ENCODE measurements around the gene TIMM13.
"Not testable (repeated sequence)": the region's sequence is repeated elsewhere in the genome, so short reads cannot be mapped to it uniquely, and the experiment has no call there.

Gene TIMM13

GRCh38 chr19:2413629-2414028 is 13.8 kb downstream of the TIMM13 start:
- no peak overlapping the region for H3K27ac ChIP-seq (ENCODE audit: low read depth in 2 of 2, low read length in 2 of 2)

GRCh38 chr19:2413159-2413558 is 14.2 kb downstream of the TIMM13 start:
- Histone ChIP-seq H3K4me1 (ENCODE audit: control insufficient read depth in 2 of 2, insufficient read depth in 2 of 2, low read length in 2 of 2) (no peaks in the 10 kb centered on the region), H3K9me3 (ENCODE audit: control insufficient read depth in 2 of 2, low read length in 2 of 2) (peaks cover 0 to 3% of the 10 kb centered on the region in 2 donors), H3K36me3 (ENCODE audit: control insufficient read depth in 2 of 2, insufficient read depth in 2 of 2, low read length in 2 of 2) (peaks cover 0 to 4% of the 10 kb centered on the region in 2 donors), H3K9ac (ENCODE audit: low read depth in 1 of 2, low read length in 2 of 2) (no peak overlapping the region), H3K4me3 (ENCODE audit: low read length in 2 of 2) (no peak overlapping the region), H3K27me3 (ENCODE audit: control insufficient read depth in 2 of 2, insufficient read depth in 2 of 2, low read length in 2 of 2) (peaks cover 0 to 3% of the 10 kb centered on the region in 2 donors), H3K27ac (ENCODE audit: low read depth in 2 of 2, low read length in 2 of 2) (no peak overlapping the region)

More at GRCh38 chr19:2413629-2414028, 13.8 kb downstream of the TIMM13 start:
- Histone ChIP-seq H3K4me1 (ENCODE audit: control insufficient read depth in 2 of 2, insufficient read depth in 2 of 2, low read length in 2 of 2) (no peaks in the 10 kb centered on the region), H3K36me3 (ENCODE audit: control insufficient read depth in 2 of 2, insufficient read depth in 2 of 2, low read length in 2 of 2) (peaks cover 0 to 4% of the 10 kb centered on the region in 2 donors), H3K4me3 (ENCODE audit: low read length in 2 of 2) (no peak overlapping the region), H3K9me3 (ENCODE audit: control insufficient read depth in 2 of 2, low read length in 2 of 2) (peaks cover 0 to 3% of the 10 kb centered on the region in 2 donors), H3K9ac (ENCODE audit: low read depth in 1 of 2, low read length in 2 of 2) (no peak overlapping the region), H3K27me3 (ENCODE audit: control insufficient read depth in 2 of 2, insufficient read depth in 2 of 2, low read length in 2 of 2) (peaks cover 0 to 3% of the 10 kb centered on the region in 2 donors)

GRCh38 chr19:2412449-2412848 is 14.9 kb downstream of the TIMM13 start:
- Histone ChIP-seq H3K9ac (ENCODE audit: low read depth in 1 of 2, low read length in 2 of 2) (no peak overlapping the region), H3K27ac (ENCODE audit: low read depth in 2 of 2, low read length in 2 of 2) (no peak overlapping the region), H3K4me1 (ENCODE audit: control insufficient read depth in 2 of 2, insufficient read depth in 2 of 2, low read length in 2 of 2) (no peaks in the 10 kb centered on the region), H3K36me3 (ENCODE audit: control insufficient read depth in 2 of 2, insufficient read depth in 2 of 2, low read length in 2 of 2) (peaks cover 0 to 2% of the 10 kb centered on the region in 2 donors), H3K9me3 (ENCODE audit: control insufficient read depth in 2 of 2, low read length in 2 of 2) (peaks cover 0 to 3% of the 10 kb centered on the region in 2 donors), H3K27me3 (ENCODE audit: control insufficient read depth in 2 of 2, insufficient read depth in 2 of 2, low read length in 2 of 2) (peaks cover 0 to 3% of the 10 kb centered on the region in 2 donors), H3K4me3 (ENCODE audit: low read length in 2 of 2) (no peak overlapping the region)

GRCh38 chr19:2411709-2412108 is 15.7 kb downstream of the TIMM13 start:
- peaks cover 0 to 1% of the 10 kb centered on the region in 2 donors for H3K36me3 ChIP-seq (ENCODE audit: control insufficient read depth in 2 of 2, insufficient read depth in 2 of 2, low read length in 2 of 2)
- H3K9me3 ChIP-seq (ENCODE audit: control insufficient read depth in 2 of 2, low read length in 2 of 2) = peaks cover 0 to 3% of the 10 kb centered on the region in 2 donors
- H3K27ac ChIP-seq (ENCODE audit: low read depth in 2 of 2, low read length in 2 of 2) = no peak overlapping the region
- H3K27me3 ChIP-seq (ENCODE audit: control insufficient read depth in 2 of 2, insufficient read depth in 2 of 2, low read length in 2 of 2) = peaks cover 0 to 3% of the 10 kb centered on the region in 2 donors
- no peaks in the 10 kb centered on the region for H3K4me1 ChIP-seq (ENCODE audit: control insufficient read depth in 2 of 2, insufficient read depth in 2 of 2, low read length in 2 of 2)
- no peak overlapping the region for H3K9ac ChIP-seq (ENCODE audit: low read depth in 1 of 2, low read length in 2 of 2)
- no peak overlapping the region for H3K4me3 ChIP-seq (ENCODE audit: low read length in 2 of 2)

GRCh38 chr19:2410023-2410422 is 17.4 kb downstream of the TIMM13 start:
- no peak overlapping the region for H3K4me3 ChIP-seq (ENCODE audit: low read length in 2 of 2)
- no peak overlapping the region for H3K27ac ChIP-seq (ENCODE audit: low read depth in 2 of 2, low read length in 2 of 2)
- H3K4me1 ChIP-seq (ENCODE audit: control insufficient read depth in 2 of 2, insufficient read depth in 2 of 2, low read length in 2 of 2) = no peaks in the 10 kb centered on the region
- peaks cover 0 to 3% of the 10 kb centered on the region in 2 donors for H3K27me3 ChIP-seq (ENCODE audit: control insufficient read depth in 2 of 2, insufficient read depth in 2 of 2, low read length in 2 of 2)
- no peaks in the 10 kb centered on the region for H3K36me3 ChIP-seq (ENCODE audit: control insufficient read depth in 2 of 2, insufficient read depth in 2 of 2, low read length in 2 of 2)
- peaks cover 0 to 3% of the 10 kb centered on the region in 2 donors for H3K9me3 ChIP-seq (ENCODE audit: control insufficient read depth in 2 of 2, low read length in 2 of 2)
- no peak overlapping the region for H3K9ac ChIP-seq (ENCODE audit: low read depth in 1 of 2, low read length in 2 of 2)

- Histone ChIP-seq H3K36me3 (ENCODE audit: control insufficient read depth in 2 of 2, insufficient read depth in 2 of 2, low read length in 2 of 2) (no peaks in the 10 kb centered on the region), H3K27ac (ENCODE audit: low read depth in 2 of 2, low read length in 2 of 2) (no peak overlapping the region), H3K4me1 (ENCODE audit: control insufficient read depth in 2 of 2, insufficient read depth in 2 of 2, low read length in 2 of 2) (no peaks in the 10 kb centered on the region), H3K9me3 (ENCODE audit: control insufficient read depth in 2 of 2, low read length in 2 of 2) (peaks cover 0 to 3% of the 10 kb centered on the region in 2 donors), H3K9ac (ENCODE audit: low read depth in 1 of 2, low read length in 2 of 2) (no peak overlapping the region), H3K4me3 (ENCODE audit: low read length in 2 of 2) (no peak overlapping the region), H3K27me3 (ENCODE audit: control insufficient read depth in 2 of 2, insufficient read depth in 2 of 2, low read length in 2 of 2) (peaks cover 0 to 3% of the 10 kb centered on the region in 2 donors)
Observed at GRCh38 chr19:2409352-2409912, 18.0 kb downstream of the TIMM13 start.

- H3K36me3 ChIP-seq (ENCODE audit: control insufficient read depth in 2 of 2, insufficient read depth in 2 of 2, low read length in 2 of 2) = no peaks in the 10 kb centered on the region
- peaks cover 0 to 3% of the 10 kb centered on the region in 2 donors for H3K27me3 ChIP-seq (ENCODE audit: control insufficient read depth in 2 of 2, insufficient read depth in 2 of 2, low read length in 2 of 2)
- no peak overlapping the region for H3K9ac ChIP-seq (ENCODE audit: low read depth in 1 of 2, low read length in 2 of 2)
- peaks cover 0 to 3% of the 10 kb centered on the region in 2 donors for H3K9me3 ChIP-seq (ENCODE audit: control insufficient read depth in 2 of 2, low read length in 2 of 2)
- H3K4me3 ChIP-seq (ENCODE audit: low read length in 2 of 2) = no peak overlapping the region
- no peak overlapping the region for H3K27ac ChIP-seq (ENCODE audit: low read depth in 2 of 2, low read length in 2 of 2)
- H3K4me1 ChIP-seq (ENCODE audit: control insufficient read depth in 2 of 2, insufficient read depth in 2 of 2, low read length in 2 of 2) = peaks cover under 1 to 1% of the 10 kb centered on the region in 2 donors
Observed at GRCh38 chr19:2408247-2408646, 19.1 kb downstream of the TIMM13 start.

GRCh38 chr19:2399582-2399981 is 27.8 kb downstream of the TIMM13 start:
- Histone ChIP-seq H3K4me1 (ENCODE audit: control insufficient read depth in 2 of 2, insufficient read depth in 2 of 2, low read length in 2 of 2) (peaks cover 10 to 14% of the 10 kb centered on the region in 2 donors), H3K27me3 (ENCODE audit: control insufficient read depth in 2 of 2, insufficient read depth in 2 of 2, low read length in 2 of 2) (no peaks in the 10 kb centered on the region), H3K9ac (ENCODE audit: low read depth in 1 of 2, low read length in 2 of 2) (no peak overlapping the region), H3K9me3 (ENCODE audit: control insufficient read depth in 2 of 2, low read length in 2 of 2) (no peaks in the 10 kb centered on the region), H3K27ac (ENCODE audit: low read depth in 2 of 2, low read length in 2 of 2) (no peak overlapping the region), H3K4me3 (ENCODE audit: low read length in 2 of 2) (no peak overlapping the region), H3K36me3 (ENCODE audit: control insufficient read depth in 2 of 2, insufficient read depth in 2 of 2, low read length in 2 of 2) (no peaks in the 10 kb centered on the region)

- H3K36me3 ChIP-seq (ENCODE audit: control insufficient read depth in 2 of 2, insufficient read depth in 2 of 2, low read length in 2 of 2) = no peaks in the 10 kb centered on the region
- no peak overlapping the region for H3K27ac ChIP-seq (ENCODE audit: low read depth in 2 of 2, low read length in 2 of 2)
- no peaks in the 10 kb centered on the region for H3K27me3 ChIP-seq (ENCODE audit: control insufficient read depth in 2 of 2, insufficient read depth in 2 of 2, low read length in 2 of 2)
- peaks cover 17 to 22% of the 10 kb centered on the region in 2 donors for H3K4me1 ChIP-seq (ENCODE audit: control insufficient read depth in 2 of 2, insufficient read depth in 2 of 2, low read length in 2 of 2)
- H3K9ac ChIP-seq (ENCODE audit: low read depth in 1 of 2, low read length in 2 of 2) = no peak overlapping the region
- H3K9me3 ChIP-seq (ENCODE audit: control insufficient read depth in 2 of 2, low read length in 2 of 2) = no peaks in the 10 kb centered on the region
- no peak overlapping the region for H3K4me3 ChIP-seq (ENCODE audit: low read length in 2 of 2)
Observed at GRCh38 chr19:2398735-2399305, 28.6 kb downstream of the TIMM13 start.

- not testable (repeated sequence) for H3K9ac ChIP-seq (ENCODE audit: low read depth in 1 of 2, low read length in 2 of 2); H3K36me3 ChIP-seq (ENCODE audit: control insufficient read depth in 2 of 2, insufficient read depth in 2 of 2, low read length in 2 of 2); H3K27ac ChIP-seq (ENCODE audit: low read depth in 2 of 2, low read length in 2 of 2); H3K9me3 ChIP-seq (ENCODE audit: control insufficient read depth in 2 of 2, low read length in 2 of 2); H3K27me3 ChIP-seq (ENCODE audit: control insufficient read depth in 2 of 2, insufficient read depth in 2 of 2, low read length in 2 of 2); H3K4me3 ChIP-seq (ENCODE audit: low read length in 2 of 2)
- peaks cover 13 to 15% of the 10 kb centered on the region in 2 donors for H3K4me1 ChIP-seq (ENCODE audit: control insufficient read depth in 2 of 2, insufficient read depth in 2 of 2, low read length in 2 of 2)
Observed at GRCh38 chr19:2397173-2397572, 30.2 kb downstream of the TIMM13 start.
